Tibial artery (tissue), 4 donors: ENCODE data around the gene HDAC1.

ENCODE experiments used
- DNase-seq, 2 donors: peaks; one replicate each; pipeline ENCODE4 v3.0.0-alpha.2; 2019
- H3K27ac ChIP-seq, 2 donors: fragments of 200-600 bp; sonication (generic) in 1 of 2; 1 replicate in 1 of 2; 2 replicates in 1 of 2; pipeline ENCODE4 v1.5.1; 2018 to 2019; ENCODE audit warnings: mild to moderate bottlenecking in 1 of 2
- H3K27me3 ChIP-seq, 2 donors: fragments of 200-600 bp; sonication (generic) in 1 of 2; one replicate each; pipeline versions ENCODE4 v1.5.1 to v1.6.0; 2016 to 2019
- H3K36me3 ChIP-seq, 3 donors: fragments of 200-600 bp; sonication (generic) in 2 of 3; one replicate each; pipeline ENCODE4 v1.5.1; 2016 to 2019; ENCODE audit warnings: mild to moderate bottlenecking in 2 of 3
- H3K4me1 ChIP-seq, 4 donors: fragments of 200-600 bp; sonication (generic) in 2 of 4; 1 replicate in 3 of 4; 2 replicates in 1 of 4; pipeline ENCODE4 v1.5.1; 2016 to 2019
- H3K4me3 ChIP-seq, 2 donors: fragments of 200-600 bp; sonication (generic) in 1 of 2; 1 replicate in 1 of 2; 2 replicates in 1 of 2; pipeline ENCODE4 v1.5.1; 2018 to 2019; ENCODE audit warnings: mild to moderate bottlenecking in 2 of 2
- H3K9me3 ChIP-seq, 3 donors: fragments of 200-600 bp; sonication (generic) in 1 of 3; one replicate each; pipeline ENCODE4 v1.5.1; 2016 to 2019
- CTCF ChIP-seq, 2 experiments: fragments of 200-600 bp in 1 of 2; fragments of 450-650 bp in 1 of 2; IDR thresholded peaks; one replicate each; pipeline ENCODE4 v1.5.1; 2017 to 2019; ENCODE audit warnings: antibody characterized with exemption in 2 of 2, mild to moderate bottlenecking in 1 of 2, moderate library complexity in 1 of 2
- intact Hi-C: fragments of 100-400 bp; cut with DNase I; formaldehyde crosslinking; loops from one replicate; pipeline ENCODE4 v1.15.0; 2023; ENCODE audit warnings: low total_unique reads

HDAC1 gene

GRCh38 chr1:32358435-32358834 is 66.6 kb downstream of the HDAC1 start:
- DNase-seq: no peak
- Histone ChIP-seq H3K36me3 (peaks cover 1 to 6% (median 3%) of the 10 kb centered on the region in 3 donors), H3K9me3 (no peaks in the 10 kb centered on the region), H3K4me1 (peaks cover 0 to 20% (median 20%) of the 10 kb centered on the region in 4 donors), H3K27ac (no peak overlapping the region), H3K4me3 (no peak overlapping the region), H3K27me3 (no peaks in the 10 kb centered on the region)
- no peak for TF ChIP-seq CTCF (IDR thresholded peaks at IDR 0.05)
- intact Hi-C loops: no loop called here

GRCh38 chr1:32361308-32361673 is 69.4 kb downstream of the HDAC1 start:
- H3K36me3 ChIP-seq: peaks cover 8 to 32% (median 19%) of the 10 kb centered on the region in 3 donors
- H3K4me1 ChIP-seq: peaks cover 0 to 20% (median 14%) of the 10 kb centered on the region in 4 donors
- peak overlapping the region; percentile 36 to 54 for H3K4me3 ChIP-seq
- H3K9me3 ChIP-seq: no peaks in the 10 kb centered on the region
- TF ChIP-seq CTCF (IDR thresholded peaks at IDR 0.05): no peak
- H3K27ac ChIP-seq: peak overlapping the region; percentile 44 to 56
- intact Hi-C loops: no loop called here
- DNase-seq: no peak
- no peaks in the 10 kb centered on the region for H3K27me3 ChIP-seq

- Histone ChIP-seq H3K27ac (peak overlapping the region; percentile 44 to 56), H3K27me3 (no peaks in the 10 kb centered on the region), H3K36me3 (peaks cover 14 to 38% (median 25%) of the 10 kb centered on the region in 3 donors), H3K4me1 (peaks cover 0 to 20% (median 14%) of the 10 kb centered on the region in 4 donors), H3K9me3 (no peaks in the 10 kb centered on the region), H3K4me3 (peak overlapping the region; percentile 36 to 54)
- DNase-seq: peak; percentile 59 to 73
- no peak for TF ChIP-seq CTCF (IDR thresholded peaks at IDR 0.05)
- intact Hi-C loops: no loop called here
Measured at GRCh38 chr1:32361674-32362473, 70.0 kb downstream of the HDAC1 start.

- H3K36me3 ChIP-seq: peaks cover 19 to 46% (median 33%) of the 10 kb centered on the region in 3 donors
- no peak for DNase-seq
- H3K27ac ChIP-seq: peak within 1 kb of the TSS; percentile 44 to 56
- H3K4me3 ChIP-seq: peak within 1 kb of the TSS; percentile 36 to 54
- intact Hi-C loops: no loop called here
- H3K4me1 ChIP-seq: peaks cover 0 to 20% (median 14%) of the 10 kb centered on the region in 4 donors
- no peak for TF ChIP-seq CTCF (IDR thresholded peaks at IDR 0.05)
- no peaks in the 10 kb centered on the region for H3K27me3 ChIP-seq
- no peaks in the 10 kb centered on the region for H3K9me3 ChIP-seq
Measured at GRCh38 chr1:32362474-32363313, 70.8 kb downstream of the HDAC1 start, which contains the start of the genes FAM229A and TSSK3. Gene FAM229A (minus strand): TSS chr1:32362485. CDS start chr1:32362091, 394 bp downstream. Gene TSSK3 (plus strand): TSS chr1:32362539. CDS start chr1:32362702, 163 bp downstream.

- no peak for TF ChIP-seq CTCF (IDR thresholded peaks at IDR 0.05)
- no peaks in the 10 kb centered on the region for H3K9me3 ChIP-seq
- H3K27me3 ChIP-seq: no peaks in the 10 kb centered on the region
- peaks cover 28 to 56% (median 44%) of the 10 kb centered on the region in 3 donors for H3K36me3 ChIP-seq
- H3K4me1 ChIP-seq: peaks cover 0 to 20% (median 14%) of the 10 kb centered on the region in 4 donors
- DNase-seq: no peak
- H3K4me3 ChIP-seq: no peak overlapping the region
- intact Hi-C loops: no loop called here
- H3K27ac ChIP-seq: no peak overlapping the region
Measured at GRCh38 chr1:32363713-32364112, 71.8 kb downstream of the HDAC1 start.
